NCI-H2227 (cell line): ENCODE measurements around the gene MGAT4C.

Experiments used
- DNase-seq: peaks from one replicate; lab custom pipeline; 2025; ENCODE audit not compliant: unreplicated experiment; lab: John Stamatoyannopoulos, UW

Gene MGAT4C

GRCh38 chr12:85985996-85986395 is 270.2 kb downstream of the MGAT4C start:
- DNase-seq = no peak

- no peak for DNase-seq
These were observed 272.6 kb downstream of the MGAT4C start for GRCh38 chr12:85983601-85984000.

DNA sequence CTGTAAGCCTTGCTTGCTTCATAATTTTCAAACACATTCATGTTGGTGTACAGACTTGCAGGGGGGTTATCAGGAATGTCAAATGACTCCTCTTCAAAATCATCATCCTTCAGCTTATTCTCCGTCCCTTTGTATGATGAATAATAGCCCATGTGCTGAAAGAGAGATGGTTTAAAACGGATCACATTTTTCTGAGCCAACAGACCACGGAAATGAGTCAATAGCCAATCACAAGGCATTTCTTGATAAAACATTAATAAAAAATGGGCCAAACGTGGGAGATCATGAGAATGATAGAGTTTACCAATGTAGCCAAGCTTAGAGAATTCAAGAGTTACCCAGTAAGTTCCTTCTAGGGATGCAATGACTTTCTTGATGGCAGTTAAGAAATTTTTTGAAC is 276.6 kb downstream of the MGAT4C start:
- DNase-seq = no peak

DNA sequence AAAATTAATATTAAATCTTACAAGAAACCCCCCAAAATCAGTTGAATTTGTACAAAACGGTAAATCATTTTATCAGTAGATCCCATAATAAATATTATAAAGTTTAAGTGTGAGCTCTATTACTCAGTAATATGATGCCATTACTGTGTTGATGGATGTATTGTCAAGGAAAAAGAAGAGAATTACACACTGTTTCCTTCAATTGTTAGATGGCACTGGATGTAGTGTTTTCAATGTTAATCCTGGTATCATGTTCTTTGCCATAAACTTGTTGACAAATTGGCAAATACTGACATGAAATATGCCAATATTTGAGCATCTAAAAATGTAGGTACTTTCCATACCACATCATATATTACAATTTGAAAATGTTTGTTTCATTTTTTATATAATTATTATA is 280.5 kb downstream of the MGAT4C start:
- no peak for DNase-seq

- DNase-seq = no peak
These were observed 284.4 kb downstream of the MGAT4C start for GRCh38 chr12:85971800-85972199.

GRCh38 chr12:85968606-85969005 is 287.6 kb downstream of the MGAT4C start:
- no peak for DNase-seq

DNA sequence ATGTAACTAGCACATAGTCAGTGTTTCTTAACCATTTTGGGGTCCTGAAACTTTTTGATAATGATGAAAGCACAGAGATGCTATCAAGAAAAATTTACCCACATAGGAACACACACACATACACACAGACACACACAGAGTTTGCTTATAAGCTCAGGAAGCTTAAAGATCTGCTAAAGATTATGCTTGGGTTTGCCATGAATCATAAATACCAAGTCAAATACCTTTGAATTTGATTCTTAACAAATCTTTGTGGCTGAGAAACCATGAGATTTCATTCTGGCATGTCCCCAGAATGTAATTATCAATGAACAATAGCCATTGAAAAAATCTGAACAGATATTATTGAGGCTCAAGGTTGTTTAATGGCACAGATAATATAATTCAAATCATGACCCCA is 292.9 kb downstream of the MGAT4C start:
- DNase-seq = no peak

GRCh38 chr12:85956081-85956480 is 300.1 kb downstream of the MGAT4C start:
- no peak for DNase-seq

GRCh38 chr12:85955127-85955526 is 301.1 kb downstream of the MGAT4C start:
- DNase-seq = no peak

- DNase-seq = peak; percentile 30
These were observed 304.4 kb downstream of the MGAT4C start for GRCh38 chr12:85951823-85952222.

- DNase-seq = no peak
These were observed 306.9 kb downstream of the MGAT4C start for GRCh38 chr12:85949253-85949652.

GRCh38 chr12:85948340-85948739 is 307.9 kb downstream of the MGAT4C start:
- DNase-seq = no peak

DNA sequence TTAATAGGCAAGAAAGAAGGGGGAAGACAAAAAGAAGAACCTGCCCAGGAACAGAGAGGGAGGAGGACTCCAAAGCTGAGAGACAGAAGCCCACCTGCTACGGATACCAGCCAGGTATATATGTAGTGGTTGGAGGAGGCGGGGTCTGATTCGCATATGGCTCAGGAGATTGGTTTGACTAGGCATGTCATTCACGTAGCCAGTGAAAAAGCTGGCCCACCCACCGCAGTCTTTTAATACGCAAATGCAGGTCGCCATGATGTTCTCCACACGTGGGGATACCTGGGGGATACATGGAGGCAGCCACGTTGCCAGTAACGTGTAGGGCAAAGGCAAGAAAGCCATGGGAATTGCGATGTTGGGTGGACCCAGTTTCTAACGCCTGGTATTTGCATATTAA is 308.9 kb downstream of the MGAT4C start:
- no peak for DNase-seq

- DNase-seq = no peak
These were observed 309.8 kb downstream of the MGAT4C start for GRCh38 chr12:85946375-85946774.

DNA sequence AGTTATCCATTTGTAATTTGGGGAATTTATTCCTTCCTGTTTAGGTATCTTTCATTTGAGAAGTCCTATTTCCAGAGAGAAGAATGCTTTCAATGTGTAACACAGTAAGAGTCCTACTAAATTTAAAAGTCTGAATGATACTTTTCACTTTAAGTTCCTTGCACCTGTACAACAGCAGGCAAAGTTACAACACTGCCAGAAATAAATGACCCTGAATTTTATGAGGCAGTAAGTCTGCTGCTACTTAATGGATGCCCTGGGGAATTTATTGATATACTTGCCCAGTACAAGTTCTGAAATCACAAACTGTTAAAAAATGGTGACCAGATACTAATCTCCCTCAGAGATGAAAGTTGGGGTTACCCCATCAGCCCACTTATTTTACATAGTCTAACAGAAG is 329.0 kb downstream of the MGAT4C start:
- no peak for DNase-seq

DNA sequence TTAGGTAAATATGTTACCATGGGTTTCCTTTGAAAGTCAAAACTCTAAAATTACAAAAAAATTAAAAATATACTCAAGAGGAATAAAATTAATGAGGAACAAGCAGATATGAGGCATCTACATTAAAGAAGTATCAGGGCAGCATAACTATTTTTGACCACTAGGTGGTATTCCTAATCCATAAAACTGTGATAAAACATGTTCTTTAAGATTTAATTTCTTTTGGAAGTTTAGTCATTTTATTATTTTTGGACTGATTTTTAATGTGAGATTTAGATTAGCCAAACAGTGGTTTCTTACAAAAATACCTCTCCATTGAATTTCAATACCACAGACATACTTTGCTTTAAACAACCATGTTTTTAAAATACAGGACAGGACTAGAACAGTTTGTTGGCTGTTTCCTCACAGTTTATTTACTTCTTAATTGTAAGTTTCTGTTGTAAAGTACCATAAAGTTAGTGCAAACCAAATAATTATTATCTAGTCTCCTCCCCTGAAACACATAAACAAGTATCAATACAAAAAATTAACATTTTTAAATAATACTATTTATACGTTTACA is 332.3 kb downstream of the MGAT4C start:
- DNase-seq = peak; percentile 37

GRCh38 chr12:85920324-85920947 is 335.8 kb downstream of the MGAT4C start:
- DNase-seq = peak; percentile 63
